Kidney (tissue), 14 donors: ENCODE results near the gene FAM186B. TPM values are rescaled to one million over a fixed set of nuclear protein-coding genes. Genes with fewer than 3 reads are reported as not detected.

Source experiments
- DNase-seq, 5 donors: peaks; one replicate each; pipeline ENCODE4 v3.0.0-alpha.2; 2013 to 2020
- FAIRE-seq: peaks from 2 replicates; lab custom pipeline; 2012; peaks lifted over from hg19 to GRCh38; lab: Jason Lieb, UNC
- H3K27ac ChIP-seq, 2 donors: one replicate each; pipeline ENCODE4 v1.7.0; 2013; ENCODE audit warnings: low read depth in 2 of 2, low read length in 2 of 2, inconsistent platforms in 1 of 2
- H3K27me3 ChIP-seq: one replicate; pipeline ENCODE4 v1.7.1; 2013; ENCODE audit warnings: low read length, inconsistent platforms; ENCODE audit not compliant: control insufficient read depth, insufficient read depth
- H3K36me3 ChIP-seq, 3 donors: one replicate each; pipeline versions ENCODE4 v1.7.0 to v1.7.1; 2013; ENCODE audit warnings: low read length in 3 of 3, control low read depth in 1 of 3, inconsistent platforms in 1 of 3; ENCODE audit not compliant: insufficient read depth in 3 of 3, control insufficient read depth in 2 of 3
- H3K4me1 ChIP-seq, 3 donors: one replicate each; pipeline versions ENCODE4 v1.7.0 to v1.7.1; 2013; ENCODE audit warnings: low read length in 3 of 3, inconsistent platforms in 1 of 3, low read depth in 1 of 3; ENCODE audit not compliant: control insufficient read depth in 2 of 3, insufficient read depth in 2 of 3
- H3K4me3 ChIP-seq, 3 donors: one replicate each; pipeline versions ENCODE4 v1.7.0 to v1.8.1; 2013; ENCODE audit warnings: low read length in 3 of 3, control low read depth in 1 of 3, inconsistent platforms in 1 of 3
- H3K9ac ChIP-seq, 3 donors: one replicate each; pipeline versions ENCODE4 v1.7.0 to v1.7.1; 2013; ENCODE audit warnings: low read length in 3 of 3, control low read depth in 1 of 3, inconsistent platforms in 1 of 3
- H3K9me3 ChIP-seq, 3 donors: one replicate each; pipeline versions ENCODE4 v1.7.0 to v1.7.1; 2013; ENCODE audit warnings: low read length in 3 of 3, control low read depth in 1 of 3, inconsistent platforms in 1 of 3; ENCODE audit not compliant: control insufficient read depth in 2 of 3, insufficient read depth in 1 of 3
- intact Hi-C: fragments of 100-400 bp; cut with DNase I; formaldehyde crosslinking; loops from one replicate; pipeline ENCODE4 v1.11.1; 2022
- polyA plus RNA-seq: library from polyadenylated mRNA; stranded (reverse); fragments of 350-450 nt; fragmentation: Illumina TruSeq; extraction: RNeasy Lipid Tissue Mini Kit (QIAGEN cat#74804); gene quantifications from one replicate; pipeline ENCODE4 v1.2.3, GENCODE V29; 2014; ENCODE audit warnings: low read depth, low replicate concordance; ENCODE audit not compliant: insufficient read depth
- total RNA-seq: library from RNA; stranded (reverse); fragmentation: NEBNext Ultra II Directional; extraction: Animal tissue kit (Norgen Biotek cat#: 25700); gene quantifications from one replicate; pipeline ENCODE4 v1.2.1, GENCODE V29; 2021
- TF ChIP-seq, protein P1 (sequence below): IDR thresholded peaks from 3 replicates; pipeline ENCODE4 v1.5.1; 2012; ENCODE audit warnings: mild to moderate bottlenecking, moderate library complexity, borderline replicate concordance; ENCODE audit not compliant: insufficient read depth; ENCODE audit errors: extremely low read depth
- donor health status: control.
- donor health status: control.
- donor health status: control.
- donor health status: control.
- donor health status: control.
- donor health status: DM: yes; HTN: yes; CAD: no.
- donor health status: Normal renal cell carcinoma (clear cell type).

The FAM186B gene
- total and polyA plus RNA-seq, 2 donors from 2014 or later = 0.34 to 0.85 TPM

- DNase-seq (peak in 1 of 5 donors; percentile 65), FAIRE-seq (no peak)
- intact Hi-C loops = no loop called here
Measured at GRCh38 chr12:49557187-49557916, 48.1 kb downstream of the FAM186B start.

DNA sequence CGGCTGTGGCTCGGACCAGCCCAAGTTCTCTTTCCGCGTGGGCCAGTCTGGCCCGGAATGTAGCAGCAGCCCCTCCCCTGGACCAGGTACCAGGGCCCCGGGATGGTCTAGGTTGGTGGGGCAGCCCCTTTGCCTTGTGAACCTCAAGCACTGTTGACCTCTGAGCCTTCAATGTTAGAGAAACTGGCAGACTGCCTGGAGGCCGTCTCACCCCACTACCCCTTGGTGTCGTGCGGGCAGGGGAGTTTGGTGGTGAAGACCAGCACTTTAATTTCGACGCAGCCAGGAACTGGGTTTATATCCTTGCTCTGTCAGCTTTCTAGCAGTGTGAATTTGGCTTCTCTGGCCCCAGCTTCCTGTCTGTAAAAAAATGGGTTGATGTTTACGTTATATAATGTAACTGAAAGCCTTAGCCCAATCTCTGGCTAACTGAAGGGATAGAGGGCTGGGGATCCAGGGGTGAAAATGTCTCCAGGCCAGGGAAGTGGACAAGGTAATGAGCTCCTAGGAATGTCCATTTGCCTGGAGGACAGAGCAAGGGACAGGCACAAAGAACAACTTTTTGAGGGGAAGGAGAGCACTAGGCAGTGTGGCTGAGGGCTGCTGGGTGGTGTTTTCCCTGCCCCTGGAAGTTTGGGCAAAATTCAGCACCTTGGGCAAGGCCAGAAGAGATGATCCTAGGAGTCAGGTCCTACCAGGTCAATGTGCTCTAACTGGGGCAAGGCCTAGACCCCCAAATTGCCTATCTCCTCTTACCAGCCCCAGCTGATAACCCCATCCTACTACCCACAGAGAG lies 48.9 kb downstream of the FAM186B start:
- Histone ChIP-seq H3K9ac (no peak overlapping the region), H3K4me1 (peaks cover 0 to 16% (median 14%) of the 10 kb centered on the region in 3 donors), H3K9me3 (no peaks in the 10 kb centered on the region), H3K27me3 (no peaks in the 10 kb centered on the region), H3K27ac (no peak overlapping the region), H3K4me3 (no peak overlapping the region), H3K36me3 (peaks cover 0 to 26% (median 23%) of the 10 kb centered on the region in 3 donors)
- TF ChIP-seq, protein P1, sequence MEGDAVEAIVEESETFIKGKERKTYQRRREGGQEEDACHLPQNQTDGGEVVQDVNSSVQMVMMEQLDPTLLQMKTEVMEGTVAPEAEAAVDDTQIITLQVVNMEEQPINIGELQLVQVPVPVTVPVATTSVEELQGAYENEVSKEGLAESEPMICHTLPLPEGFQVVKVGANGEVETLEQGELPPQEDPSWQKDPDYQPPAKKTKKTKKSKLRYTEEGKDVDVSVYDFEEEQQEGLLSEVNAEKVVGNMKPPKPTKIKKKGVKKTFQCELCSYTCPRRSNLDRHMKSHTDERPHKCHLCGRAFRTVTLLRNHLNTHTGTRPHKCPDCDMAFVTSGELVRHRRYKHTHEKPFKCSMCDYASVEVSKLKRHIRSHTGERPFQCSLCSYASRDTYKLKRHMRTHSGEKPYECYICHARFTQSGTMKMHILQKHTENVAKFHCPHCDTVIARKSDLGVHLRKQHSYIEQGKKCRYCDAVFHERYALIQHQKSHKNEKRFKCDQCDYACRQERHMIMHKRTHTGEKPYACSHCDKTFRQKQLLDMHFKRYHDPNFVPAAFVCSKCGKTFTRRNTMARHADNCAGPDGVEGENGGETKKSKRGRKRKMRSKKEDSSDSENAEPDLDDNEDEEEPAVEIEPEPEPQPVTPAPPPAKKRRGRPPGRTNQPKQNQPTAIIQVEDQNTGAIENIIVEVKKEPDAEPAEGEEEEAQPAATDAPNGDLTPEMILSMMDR = no peak
- DNase-seq (no peak), FAIRE-seq (no peak)
- intact Hi-C loops = no loop called here

More at GRCh38 chr12:49557187-49557916, 48.1 kb downstream of the FAM186B start:
- H3K27me3 ChIP-seq = no peaks in the 10 kb centered on the region
- peaks cover 3 to 34% (median 30%) of the 10 kb centered on the region in 3 donors for H3K36me3 ChIP-seq
- no peak overlapping the region for H3K4me3 ChIP-seq
- TF ChIP-seq, protein P1 = no peak
- no peak overlapping the region for H3K9ac ChIP-seq
- no peak overlapping the region for H3K27ac ChIP-seq
- no peaks in the 10 kb centered on the region for H3K9me3 ChIP-seq
- peaks cover 0 to 15% (median 14%) of the 10 kb centered on the region in 3 donors for H3K4me1 ChIP-seq

GRCh38 chr12:49555631-49556390 lies 49.6 kb downstream of the FAM186B start:
- TF ChIP-seq, protein P1 = no peak
- Histone ChIP-seq H3K27me3 (no peaks in the 10 kb centered on the region), H3K9me3 (no peaks in the 10 kb centered on the region), H3K27ac (no peak overlapping the region), H3K9ac (no peak overlapping the region), H3K4me1 (peaks cover 0 to 17% (median 14%) of the 10 kb centered on the region in 3 donors), H3K36me3 (peaks cover 0 to 24% (median 22%) of the 10 kb centered on the region in 3 donors), H3K4me3 (no peak overlapping the region)
- intact Hi-C loops = no loop called here
- FAIRE-seq (no peak), DNase-seq (peak in 1 of 5 donors; percentile 50)
